ELR (cell line): ENCODE measurements around the gene UBL7.
A peak's percentile ranks its signal among the peaks of the same experiment; 100 is the strongest.

Experiments used
- DNase-seq: peaks from one replicate; pipeline ENCODE4 v3.0.0-alpha.2; 2015; ENCODE audit warnings: low read depth

UBL7 gene

DNA sequence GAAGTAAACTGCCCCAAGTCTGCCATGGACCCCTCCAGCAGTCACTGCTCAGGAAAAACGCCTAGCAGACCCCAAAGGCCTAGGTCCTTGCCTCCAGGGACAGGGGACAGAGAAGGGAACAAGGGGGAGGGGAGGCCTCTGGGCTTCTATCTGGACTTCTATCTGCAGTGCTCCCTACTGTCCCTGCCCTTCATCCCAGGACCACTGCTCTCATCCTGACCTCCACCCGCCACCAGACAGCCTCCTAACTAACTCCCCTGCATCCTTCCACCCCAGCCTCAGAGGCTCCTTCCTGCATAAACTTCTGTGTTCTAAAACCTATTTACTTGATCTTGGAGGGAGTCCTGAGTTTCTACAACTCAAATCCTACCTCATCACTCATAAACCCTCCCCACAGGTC, 52.6 kb downstream of the UBL7 start:
- no peak for DNase-seq

DNA sequence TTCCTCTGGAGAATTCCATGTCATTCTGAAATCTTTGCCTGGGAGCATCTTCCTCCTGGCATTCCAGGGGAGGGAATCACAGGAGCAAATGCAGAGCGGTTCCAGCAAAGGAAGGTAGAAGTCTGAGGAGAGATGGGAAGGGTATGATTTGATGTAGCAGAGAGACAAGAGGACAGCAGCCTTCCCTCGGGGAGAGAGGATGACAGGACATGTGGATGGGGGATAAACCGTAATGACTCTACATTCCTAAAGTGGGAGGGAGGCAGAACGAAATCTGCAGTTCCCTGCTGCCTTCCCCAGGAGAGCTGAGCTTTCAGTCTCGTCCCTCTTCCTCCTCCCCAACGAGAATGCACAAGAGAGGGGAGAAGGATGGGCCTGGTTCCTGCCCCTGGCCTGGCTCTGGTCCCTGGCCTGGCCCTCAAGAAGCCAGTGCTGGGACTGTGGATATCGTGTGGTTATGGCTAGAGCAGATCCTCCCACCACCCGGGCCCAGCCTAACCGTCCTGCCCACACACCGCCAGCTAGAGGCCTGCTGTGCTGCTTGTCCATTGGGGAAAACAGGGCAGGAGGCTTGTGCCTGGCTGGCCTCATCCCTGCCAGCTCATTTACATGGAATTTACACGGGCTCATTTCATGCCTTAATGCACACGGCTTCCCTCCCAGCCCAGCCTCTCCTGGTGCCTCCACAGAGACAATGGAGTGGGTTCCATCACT, 53.8 kb downstream of the UBL7 start:
- DNase-seq: peak; percentile 95

DNA sequence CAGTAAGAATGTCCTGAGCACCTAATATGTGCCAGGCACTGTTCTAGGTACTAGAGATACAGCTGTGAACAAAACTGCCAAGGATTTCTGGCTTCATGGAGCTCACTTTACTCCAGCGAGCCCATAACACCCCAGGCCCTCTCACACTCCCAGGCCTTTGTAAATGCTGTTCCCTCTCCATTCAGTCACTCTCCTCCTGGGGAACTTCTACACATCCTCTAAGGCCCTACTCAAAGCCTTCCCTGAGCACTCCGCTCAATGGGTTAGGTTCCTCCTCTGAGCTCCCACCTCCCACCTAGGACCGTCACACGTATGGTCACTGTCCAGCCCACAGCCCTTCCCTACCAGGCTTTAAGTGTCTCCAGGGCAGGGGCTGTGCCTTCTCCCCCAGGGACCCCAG, 54.4 kb downstream of the UBL7 start:
- no peak for DNase-seq

GRCh38 chr15:74405823-74406222, 55.1 kb downstream of the UBL7 start:
- DNase-seq: no peak

DNA sequence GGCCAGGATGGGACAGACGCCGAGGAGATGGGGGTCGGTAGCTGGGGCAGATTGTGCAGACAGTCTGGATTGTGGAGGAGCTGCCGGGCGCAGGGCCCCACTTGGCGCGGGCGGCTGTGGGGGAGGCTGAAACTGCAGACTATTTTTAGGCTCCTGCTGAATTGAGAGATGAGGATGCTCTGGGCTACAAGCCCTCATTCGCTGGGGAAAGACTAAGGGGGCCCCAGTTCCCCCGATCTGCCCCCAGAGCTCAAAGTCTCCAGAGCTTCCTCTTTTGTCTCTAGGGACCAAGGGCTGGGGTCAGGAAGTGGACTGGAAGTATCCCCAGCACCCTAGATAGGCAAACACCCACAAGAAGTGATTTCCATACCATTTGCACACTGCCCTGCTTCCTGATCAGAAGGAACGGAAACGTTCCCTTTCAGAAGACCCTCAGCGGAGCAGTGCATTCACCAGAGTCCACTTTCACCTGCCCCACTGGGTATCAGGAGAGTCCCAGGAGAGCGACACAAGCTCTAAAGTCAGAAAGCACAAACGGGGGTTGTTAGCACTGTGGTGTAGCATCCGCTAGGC, 56.9 kb downstream of the UBL7 start:
- DNase-seq: no peak

DNA sequence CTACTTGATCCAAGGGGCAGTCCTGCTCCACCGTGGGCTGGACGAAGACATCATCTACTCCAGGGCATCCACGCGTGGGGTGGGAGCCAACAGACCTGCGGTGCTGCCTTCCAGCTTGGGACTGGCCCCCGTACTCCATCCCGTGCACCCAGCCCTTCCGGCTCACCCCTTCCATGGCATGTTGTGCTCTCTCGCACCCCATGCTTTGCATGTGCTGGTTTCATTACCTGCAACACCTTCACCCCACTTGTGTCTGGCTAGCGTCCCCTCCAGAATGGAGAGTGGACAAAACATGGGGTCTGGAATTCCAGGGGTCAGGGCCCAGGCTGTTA, 57.4 kb downstream of the UBL7 start:
- DNase-seq: no peak

DNA sequence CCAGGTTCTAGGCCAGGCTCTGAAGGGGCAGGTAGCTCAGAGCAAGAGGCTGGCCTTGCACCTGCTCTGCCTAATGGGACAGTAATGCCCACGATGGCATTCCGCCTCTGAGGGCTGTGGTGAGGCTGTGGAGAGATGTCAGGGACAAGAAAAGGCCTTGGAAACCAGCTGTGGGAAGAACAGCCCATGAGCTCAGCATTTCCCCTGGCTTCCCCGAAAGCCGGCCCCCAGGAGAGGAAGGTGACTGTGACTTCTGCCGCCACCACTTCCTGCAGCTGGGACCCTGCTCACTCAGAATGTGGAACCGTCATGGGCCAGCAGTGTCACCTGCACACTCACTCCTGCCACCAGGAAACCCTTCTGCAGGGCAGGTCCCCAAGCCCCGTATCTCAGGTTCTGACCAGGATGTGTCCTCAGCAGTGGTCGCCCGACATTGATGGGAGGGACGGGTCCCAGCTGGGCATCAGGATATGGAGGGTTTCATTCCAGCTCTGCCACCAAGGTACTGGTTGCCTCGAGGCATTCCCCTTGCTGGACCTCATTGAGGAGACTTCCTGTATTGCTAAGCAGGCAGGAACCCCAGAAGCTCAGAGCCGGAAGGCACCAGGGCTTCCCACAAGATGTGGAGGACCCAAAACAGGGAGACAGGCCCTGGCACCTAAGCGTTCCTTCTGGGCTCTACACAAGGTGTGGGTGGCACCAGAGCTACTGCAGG, 57.9 kb downstream of the UBL7 start:
- no peak for DNase-seq

DNA sequence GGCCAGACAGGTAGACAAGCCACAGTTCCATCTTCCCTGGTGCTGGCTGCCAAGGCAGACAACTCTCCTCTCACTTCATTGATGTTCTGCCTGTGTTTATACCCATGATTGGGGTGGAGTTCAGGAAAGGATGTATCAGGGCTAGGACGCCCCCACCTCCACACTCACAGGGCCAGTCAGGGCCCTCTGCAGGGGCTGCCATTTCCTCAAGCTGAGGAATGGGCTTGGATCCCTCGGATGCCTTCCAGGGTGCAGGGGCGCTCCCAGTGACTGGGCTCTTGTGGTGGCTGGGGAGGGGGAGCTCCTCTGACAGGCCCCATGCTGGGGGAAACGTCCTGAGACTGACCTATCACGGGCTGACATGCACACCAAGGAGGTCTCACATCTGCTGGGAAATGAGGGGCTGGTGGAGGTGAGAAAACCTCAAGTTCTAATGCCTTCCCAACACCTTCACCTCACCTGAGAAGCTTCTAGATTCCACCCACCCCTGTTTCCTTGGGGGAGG, 58.6 kb downstream of the UBL7 start:
- no peak for DNase-seq

- DNase-seq: no peak
These were observed 59.8 kb downstream of the UBL7 start for GRCh38 chr15:74400915-74401757.

- peak; percentile 75 for DNase-seq
These were observed 60.6 kb downstream of the UBL7 start for GRCh38 chr15:74400313-74400860.

- peak; percentile 95 for DNase-seq
These were observed 61.2 kb downstream of the UBL7 start for GRCh38 chr15:74399511-74400312.

- DNase-seq: no peak
These were observed 61.9 kb downstream of the UBL7 start for GRCh38 chr15:74399100-74399499.

- no peak for DNase-seq
These were observed 62.8 kb downstream of the UBL7 start for GRCh38 chr15:74398183-74398582.

- no peak for DNase-seq
These were observed 63.5 kb downstream of the UBL7 start for GRCh38 chr15:74397239-74398068.

DNA sequence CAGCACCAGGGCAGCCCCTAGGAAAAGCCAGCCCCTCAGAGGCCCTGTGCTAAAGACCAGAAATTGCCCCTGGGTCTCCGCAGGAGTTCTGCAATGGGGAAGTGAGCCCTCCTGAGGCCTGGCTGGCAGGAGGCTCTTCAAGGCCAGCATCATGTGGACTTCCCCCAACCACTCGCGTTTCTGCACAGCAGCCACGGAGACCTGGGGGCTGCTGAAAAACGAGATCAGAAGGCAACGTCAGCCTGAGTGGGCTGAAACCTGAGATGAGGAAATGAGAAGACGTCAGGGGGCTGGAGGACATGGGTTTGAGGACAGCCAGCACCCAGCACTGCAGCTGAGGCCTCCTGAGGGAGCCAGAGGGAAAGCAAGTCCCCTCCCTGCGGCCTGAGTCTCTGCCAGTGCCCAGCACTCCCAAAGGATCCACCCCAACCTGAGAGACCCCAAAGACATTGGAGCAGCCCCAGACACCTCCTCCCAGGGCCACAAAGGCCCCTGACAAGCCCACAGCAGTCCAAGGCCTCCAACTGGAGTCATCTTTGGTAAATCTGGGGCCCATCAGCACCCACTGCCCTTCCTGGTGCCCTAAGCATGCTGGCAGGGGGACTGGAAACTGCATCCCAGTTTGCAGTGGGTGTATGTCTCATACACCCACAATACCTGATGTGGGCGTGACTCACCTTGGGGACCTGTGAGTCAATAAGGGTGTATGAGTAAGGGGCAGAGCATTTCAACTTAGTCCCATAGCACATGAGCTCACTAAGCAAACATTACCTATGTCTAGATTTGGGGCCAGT, 64.3 kb downstream of the UBL7 start:
- peak; percentile 95 for DNase-seq

DNA sequence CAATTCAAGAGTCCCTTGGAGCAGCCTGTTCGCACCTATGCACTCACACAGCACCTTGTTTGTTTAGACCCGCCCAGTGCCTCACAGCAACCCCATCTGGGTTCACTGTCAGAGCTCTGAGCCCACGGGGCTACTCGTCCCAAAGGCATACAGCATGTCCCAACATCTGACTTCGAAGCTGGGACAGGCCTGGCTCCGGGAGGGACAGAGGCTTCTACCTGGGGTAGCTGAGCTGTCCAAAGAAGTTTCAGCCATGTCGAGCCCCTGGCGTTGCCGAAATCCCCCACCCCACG, 64.9 kb downstream of the UBL7 start:
- DNase-seq: no peak
